NCI-H345 (cell line): Measurements from ENCODE around the gene EPM2AIP1.
"Not testable (repeated sequence)": the region's sequence is repeated elsewhere in the genome, so short reads cannot be mapped to it uniquely, and the experiment has no call there.

Experiments
- DNase-seq: peaks from one replicate; lab custom pipeline; 2025; lab: John Stamatoyannopoulos, UW

EPM2AIP1 gene

GRCh38 chr3:36993326-36994283 lies 674 bp upstream of the EPM2AIP1 start, which contains the start of gene MLH1:
MLH1 (plus strand) TSS chr3:36993518; CDS start chr3:36993548, 30 bp downstream.
- DNase-seq: no peak

- no peak for DNase-seq
These were observed 767 bp downstream of the EPM2AIP1 start for GRCh38 chr3:36991923-36992805.

- DNase-seq: no peak
These were observed 1.8 kb downstream of the EPM2AIP1 start for GRCh38 chr3:36991147-36991546.

- no peak for DNase-seq
These were observed 3.4 kb downstream of the EPM2AIP1 start for GRCh38 chr3:36989568-36989967.

- DNase-seq: no peak
These were observed 3.9 kb downstream of the EPM2AIP1 start for GRCh38 chr3:36989005-36989404.

GRCh38 chr3:36988356-36988755 lies 4.6 kb downstream of the EPM2AIP1 start:
- DNase-seq: no peak

- no peak for DNase-seq
These were observed 11.9 kb downstream of the EPM2AIP1 start for GRCh38 chr3:36981006-36981405.

- no peak for DNase-seq
These were observed 19.8 kb downstream of the EPM2AIP1 start for GRCh38 chr3:36973139-36973538.

GRCh38 chr3:36972163-36972562 lies 20.8 kb downstream of the EPM2AIP1 start:
- DNase-seq: no peak

GRCh38 chr3:36969540-36970432 lies 23.1 kb downstream of the EPM2AIP1 start:
- DNase-seq: peak; percentile 95

GRCh38 chr3:36969085-36969484 lies 23.8 kb downstream of the EPM2AIP1 start:
- DNase-seq: no peak

- DNase-seq: peak; percentile 76
These were observed 27.5 kb downstream of the EPM2AIP1 start for GRCh38 chr3:36965440-36965839.

- no peak for DNase-seq
These were observed 28.1 kb downstream of the EPM2AIP1 start for GRCh38 chr3:36964817-36965216.

- no peak for DNase-seq
These were observed 28.6 kb downstream of the EPM2AIP1 start for GRCh38 chr3:36964331-36964730.

- not testable (repeated sequence) for DNase-seq
These were observed 29.9 kb downstream of the EPM2AIP1 start for GRCh38 chr3:36963008-36963407.

GRCh38 chr3:36960502-36960901 lies 32.4 kb downstream of the EPM2AIP1 start:
- DNase-seq: no peak

- DNase-seq: peak; percentile 79
These were observed 33.1 kb downstream of the EPM2AIP1 start for GRCh38 chr3:36959821-36960220.

- no peak for DNase-seq
These were observed 34.9 kb downstream of the EPM2AIP1 start for GRCh38 chr3:36957862-36958686.

GRCh38 chr3:36957063-36957462 lies 35.9 kb downstream of the EPM2AIP1 start:
- no peak for DNase-seq

- no peak for DNase-seq
These were observed 36.8 kb downstream of the EPM2AIP1 start for GRCh38 chr3:36956155-36956554.
